Retinal pigment epithelial cell (primary cell): ENCODE data around the gene TMEM132C.

Source experiments
- DNase-seq: peaks from one replicate; pipeline ENCODE4 v3.0.0-alpha.2; 2010; ENCODE audit warnings: low read depth
- H3K4me3 ChIP-seq: 2 replicates; pipeline ENCODE4 v1.5.1; 2011; ENCODE audit warnings: mild to moderate bottlenecking, low read length, control low read depth, moderate library complexity
- CTCF ChIP-seq: conservative IDR thresholded peaks from 2 replicates; pipeline ENCODE4 v1.5.1; 2011; ENCODE audit warnings: low read depth, low read length, control low read depth, inconsistent platforms

Gene TMEM132C

GRCh38 chr12:128557231-128557630 lies 290.3 kb downstream of the TMEM132C start:
- TF ChIP-seq CTCF = no peak
- H3K4me3 ChIP-seq = no peak overlapping the region
- no peak for DNase-seq

GRCh38 chr12:128564956-128565355 lies 298.0 kb downstream of the TMEM132C start:
- no peak for TF ChIP-seq CTCF
- H3K4me3 ChIP-seq = no peak overlapping the region
- DNase-seq = no peak

- H3K4me3 ChIP-seq = no peak overlapping the region
- TF ChIP-seq CTCF = no peak
- DNase-seq = no peak
Measured at GRCh38 chr12:128567730-128568129, 300.8 kb downstream of the TMEM132C start.

- no peak for DNase-seq
- no peak for TF ChIP-seq CTCF
- no peak overlapping the region for H3K4me3 ChIP-seq
Measured at GRCh38 chr12:128570191-128571065, 303.5 kb downstream of the TMEM132C start.

- no peak overlapping the region for H3K4me3 ChIP-seq
- no peak for TF ChIP-seq CTCF
- no peak for DNase-seq
Measured at GRCh38 chr12:128571906-128572810, 305.2 kb downstream of the TMEM132C start.

GRCh38 chr12:128573907-128574306 lies 306.9 kb downstream of the TMEM132C start:
- no peak for TF ChIP-seq CTCF
- no peak for DNase-seq
- no peak overlapping the region for H3K4me3 ChIP-seq
